C4-2B (cell line): Measurements from ENCODE around the gene DKK3.

Experiments
- ZFX ChIP-seq: fragments of 450-650 bp; IDR thresholded peaks from 2 replicates; pipeline ENCODE4 v1.6.1; 2017
- TF ChIP-seq, protein P1 (sequence below): fragments of 450-650 bp; conservative IDR thresholded peaks from 2 replicates; pipeline ENCODE4 v1.5.1; 2017; ENCODE audit warnings: mild to moderate bottlenecking

DNA sequence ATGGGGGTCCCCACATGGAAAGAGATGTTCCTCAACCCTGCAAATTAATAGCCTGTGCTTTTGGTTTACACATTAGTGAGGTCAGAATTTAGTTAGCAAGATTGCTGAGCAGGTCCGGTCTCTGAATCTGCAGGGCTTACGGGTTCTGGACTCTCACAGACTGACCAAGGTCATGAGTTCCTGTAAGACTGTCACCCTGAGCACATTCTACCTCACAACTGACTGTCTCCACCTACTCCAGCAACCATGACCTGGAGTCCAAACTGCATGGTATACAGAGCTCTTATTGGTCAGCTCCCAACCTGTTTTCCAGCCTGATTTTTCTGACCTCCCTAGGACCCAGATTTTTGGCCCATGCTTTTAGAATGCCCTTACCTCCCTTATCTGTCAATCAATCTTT lies 28.2 kb downstream of the DKK3 start:
- TF ChIP-seq, protein P1, sequence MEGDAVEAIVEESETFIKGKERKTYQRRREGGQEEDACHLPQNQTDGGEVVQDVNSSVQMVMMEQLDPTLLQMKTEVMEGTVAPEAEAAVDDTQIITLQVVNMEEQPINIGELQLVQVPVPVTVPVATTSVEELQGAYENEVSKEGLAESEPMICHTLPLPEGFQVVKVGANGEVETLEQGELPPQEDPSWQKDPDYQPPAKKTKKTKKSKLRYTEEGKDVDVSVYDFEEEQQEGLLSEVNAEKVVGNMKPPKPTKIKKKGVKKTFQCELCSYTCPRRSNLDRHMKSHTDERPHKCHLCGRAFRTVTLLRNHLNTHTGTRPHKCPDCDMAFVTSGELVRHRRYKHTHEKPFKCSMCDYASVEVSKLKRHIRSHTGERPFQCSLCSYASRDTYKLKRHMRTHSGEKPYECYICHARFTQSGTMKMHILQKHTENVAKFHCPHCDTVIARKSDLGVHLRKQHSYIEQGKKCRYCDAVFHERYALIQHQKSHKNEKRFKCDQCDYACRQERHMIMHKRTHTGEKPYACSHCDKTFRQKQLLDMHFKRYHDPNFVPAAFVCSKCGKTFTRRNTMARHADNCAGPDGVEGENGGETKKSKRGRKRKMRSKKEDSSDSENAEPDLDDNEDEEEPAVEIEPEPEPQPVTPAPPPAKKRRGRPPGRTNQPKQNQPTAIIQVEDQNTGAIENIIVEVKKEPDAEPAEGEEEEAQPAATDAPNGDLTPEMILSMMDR, result no peak
- TF ChIP-seq ZFX, result no peak
